Immature natural killer cell (primary cell): ENCODE measurements around the gene GJB6. TPM values are rescaled to one million over a fixed set of nuclear protein-coding genes. Genes with fewer than 3 reads are reported as not detected.

ENCODE experiments used
- DNase-seq, 3 donors: peaks; one replicate each; pipeline ENCODE4 v3.0.0; 2022; ENCODE audit warnings: mixed read lengths in 1 of 3
- H3K27ac Mint-ChIP-seq, 6 donors: one replicate each; pipeline ENCODE4 v1.8.0; 2020; ENCODE audit warnings: mixed read lengths in 6 of 6, mild to moderate bottlenecking in 5 of 6, inconsistent platforms in 4 of 6, moderate library complexity in 3 of 6
- H3K27me3 Mint-ChIP-seq, 3 donors: one replicate each; pipeline ENCODE4 v1.8.0; 2020 to 2021; ENCODE audit warnings: low read depth in 3 of 3, mild to moderate bottlenecking in 3 of 3, mixed read lengths in 3 of 3, moderate library complexity in 3 of 3, inconsistent platforms in 1 of 3
- H3K36me3 Mint-ChIP-seq, 3 donors: one replicate each; pipeline ENCODE4 v1.8.0; 2020; ENCODE audit warnings: mixed read lengths in 3 of 3, inconsistent platforms in 2 of 3, mild to moderate bottlenecking in 2 of 3
- H3K4me1 Mint-ChIP-seq, 2 donors: one replicate each; pipeline ENCODE4 v1.8.0; 2020; ENCODE audit warnings: inconsistent platforms in 2 of 2, mild to moderate bottlenecking in 2 of 2, mixed read lengths in 2 of 2, moderate library complexity in 1 of 2
- H3K4me3 Mint-ChIP-seq, 5 donors: one replicate each; pipeline ENCODE4 v1.8.0; 2020; ENCODE audit warnings: mild to moderate bottlenecking in 5 of 5, mixed read lengths in 5 of 5, inconsistent platforms in 3 of 5, moderate library complexity in 3 of 5
- H3K9me3 Mint-ChIP-seq, 6 donors: one replicate each; pipeline ENCODE4 v1.8.0; 2020; ENCODE audit warnings: mild to moderate bottlenecking in 6 of 6, mixed read lengths in 6 of 6, inconsistent platforms in 4 of 6, moderate library complexity in 3 of 6
- polyA plus RNA-seq, 3 donors: library from polyadenylated mRNA; unstranded; fragments of 300-500 nt; fragmentation: Illumina TruSeq; gene quantifications; one replicate each; pipeline ENCODE4 v1.2.3, GENCODE V29; 2021

GJB6 gene
- polyA plus RNA-seq, 3 donors from 2014 or later, result not detected

- no peak overlapping the region for H3K4me3 Mint-ChIP-seq
- no peak for DNase-seq
- no peaks in the 10 kb centered on the region for H3K9me3 Mint-ChIP-seq
- no peaks in the 10 kb centered on the region for H3K4me1 Mint-ChIP-seq
- peaks cover 1 to 10% (median 1%) of the 10 kb centered on the region in 3 donors for H3K27me3 Mint-ChIP-seq
- no peaks in the 10 kb centered on the region for H3K36me3 Mint-ChIP-seq
- no peak overlapping the region for H3K27ac Mint-ChIP-seq
Measured at GRCh38 chr13:20206698-20207235, 25.4 kb downstream of the GJB6 start.

DNA sequence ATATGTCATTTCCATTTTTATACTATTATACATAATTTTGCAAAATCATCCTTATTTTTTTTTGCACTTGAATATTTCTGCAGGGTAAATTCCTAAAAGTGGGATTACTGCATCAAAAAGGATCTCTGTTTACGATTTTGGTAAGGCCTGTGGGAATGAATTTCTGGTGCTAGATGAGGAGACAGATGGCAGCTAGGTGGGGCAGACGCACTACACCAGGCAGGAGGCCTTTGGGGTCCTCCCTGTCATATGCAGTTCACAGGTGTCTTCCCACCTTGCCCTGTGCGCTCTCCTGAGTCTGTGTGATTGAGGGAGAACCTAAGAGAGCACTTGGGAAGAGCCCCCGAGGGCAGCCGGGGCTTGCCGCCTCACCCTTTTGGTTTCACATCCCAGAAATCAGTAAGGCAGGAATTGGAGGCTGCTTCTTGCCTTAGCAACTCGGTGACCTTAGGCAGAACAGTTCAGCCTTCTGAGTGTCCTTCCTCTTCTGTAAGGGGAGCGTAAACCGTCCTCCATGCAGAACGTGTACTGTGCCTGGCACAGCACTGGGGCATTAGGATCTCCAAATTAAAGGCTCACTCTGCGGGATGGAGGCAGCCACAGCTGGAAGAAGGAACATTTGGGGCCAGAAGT is 25.9 kb downstream of the GJB6 start:
- H3K4me3 Mint-ChIP-seq, result no peak overlapping the region

GRCh38 chr13:20198781-20199180 is 33.3 kb downstream of the GJB6 start:
- H3K27me3 Mint-ChIP-seq, result peaks cover 15 to 29% (median 25%) of the 10 kb centered on the region in 3 donors
- no peaks in the 10 kb centered on the region for H3K36me3 Mint-ChIP-seq
- no peak overlapping the region for H3K4me3 Mint-ChIP-seq
- DNase-seq, result no peak
- H3K4me1 Mint-ChIP-seq, result peaks cover 5 to 7% of the 10 kb centered on the region in 2 donors
- no peak overlapping the region for H3K27ac Mint-ChIP-seq
- peaks cover 0 to 2% (median 0%) of the 10 kb centered on the region in 6 donors for H3K9me3 Mint-ChIP-seq

More for the DNA sequence above, 25.9 kb downstream of the GJB6 start:
- H3K36me3 Mint-ChIP-seq, result no peaks in the 10 kb centered on the region
- H3K9me3 Mint-ChIP-seq, result no peaks in the 10 kb centered on the region
- no peak overlapping the region for H3K27ac Mint-ChIP-seq
- peaks cover 1 to 10% (median 1%) of the 10 kb centered on the region in 3 donors for H3K27me3 Mint-ChIP-seq
- no peak for DNase-seq
- no peaks in the 10 kb centered on the region for H3K4me1 Mint-ChIP-seq

DNA sequence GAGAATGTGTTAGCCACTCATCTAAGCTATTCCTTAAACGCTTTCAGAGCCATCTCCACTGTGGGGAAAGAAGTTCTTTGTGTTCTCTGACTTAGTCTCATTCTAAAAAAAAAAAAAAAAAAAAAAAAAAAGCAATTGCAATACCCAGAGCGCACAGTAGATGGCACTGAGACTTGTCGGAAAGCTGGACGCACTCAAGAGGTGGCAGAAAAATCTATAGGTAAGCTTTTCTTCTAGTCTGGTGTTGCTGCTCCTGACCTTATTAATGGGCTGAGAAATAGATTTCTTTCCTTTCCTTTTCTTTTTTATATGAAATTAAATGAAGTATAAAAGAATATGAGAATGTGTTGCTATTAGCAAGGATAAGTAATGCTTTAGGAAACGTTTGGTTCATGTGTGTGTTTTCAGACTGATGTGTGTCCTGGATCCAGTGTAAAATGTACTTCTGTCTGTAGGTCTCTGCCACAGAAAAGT is 34.7 kb downstream of the GJB6 start:
- Mint-ChIP-seq H3K9me3 (peaks cover 0 to 2% (median 0%) of the 10 kb centered on the region in 6 donors), H3K27ac (no peak overlapping the region), H3K4me1 (peaks cover 10 to 13% of the 10 kb centered on the region in 2 donors), H3K27me3 (peaks cover 17 to 32% (median 25%) of the 10 kb centered on the region in 3 donors), H3K4me3 (no peak overlapping the region), H3K36me3 (no peaks in the 10 kb centered on the region)
- peak in 2 of 3 donors; percentile 26 to 30 for DNase-seq

GRCh38 chr13:20195801-20196200 is 36.3 kb downstream of the GJB6 start:
- Mint-ChIP-seq H3K4me3 (no peak overlapping the region), H3K27ac (no peak overlapping the region), H3K9me3 (peaks cover 0 to 2% (median 0%) of the 10 kb centered on the region in 6 donors), H3K4me1 (peaks cover 14 to 19% of the 10 kb centered on the region in 2 donors), H3K36me3 (no peaks in the 10 kb centered on the region), H3K27me3 (peaks cover 17 to 38% (median 33%) of the 10 kb centered on the region in 3 donors)
- no peak for DNase-seq

GRCh38 chr13:20193907-20194631 is 38.0 kb downstream of the GJB6 start:
- no peaks in the 10 kb centered on the region for H3K36me3 Mint-ChIP-seq
- peaks cover 16 to 19% of the 10 kb centered on the region in 2 donors for H3K4me1 Mint-ChIP-seq
- H3K27ac Mint-ChIP-seq, result no peak overlapping the region
- peaks cover 17 to 34% (median 32%) of the 10 kb centered on the region in 3 donors for H3K27me3 Mint-ChIP-seq
- peak overlapping the region; percentile 8 to 63 (median 52) for H3K4me3 Mint-ChIP-seq
- H3K9me3 Mint-ChIP-seq, result peaks cover 0 to 2% (median 0%) of the 10 kb centered on the region in 6 donors
- no peak for DNase-seq

- H3K27ac Mint-ChIP-seq, result no peak overlapping the region
- peaks cover 0 to 2% (median 0%) of the 10 kb centered on the region in 6 donors for H3K9me3 Mint-ChIP-seq
- DNase-seq, result no peak
- peaks cover 16 to 19% of the 10 kb centered on the region in 2 donors for H3K4me1 Mint-ChIP-seq
- no peaks in the 10 kb centered on the region for H3K36me3 Mint-ChIP-seq
- H3K27me3 Mint-ChIP-seq, result peaks cover 17 to 34% (median 34%) of the 10 kb centered on the region in 3 donors
- H3K4me3 Mint-ChIP-seq, result peak overlapping the region in 4 of 5 donors; percentile 42 to 63 (median 60)
Measured at GRCh38 chr13:20193162-20193906, 38.8 kb downstream of the GJB6 start.

DNA sequence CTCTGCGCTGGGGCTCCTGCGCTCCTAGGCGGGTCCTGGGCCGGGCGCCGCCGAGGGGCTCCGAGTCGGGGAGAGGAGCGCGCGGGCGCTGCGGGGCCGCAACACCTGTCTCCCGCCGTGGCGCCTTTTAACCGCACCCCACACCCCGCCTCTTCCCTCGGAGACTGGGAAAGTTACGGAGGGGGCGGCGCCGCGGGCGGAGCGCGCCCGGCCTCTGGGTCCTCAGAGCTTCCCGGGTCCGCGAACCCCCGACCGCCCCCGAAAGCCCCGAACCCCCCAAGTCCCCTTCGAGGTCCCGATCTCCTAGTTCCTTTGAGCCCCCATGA is 39.3 kb downstream of the GJB6 start, which contains the start of gene GJB2:
GJB2 (minus strand) TSS at position 103 of the 326 bp plus-strand sequence. CDS start 3,357 bp downstream, outside the sequence.
- Mint-ChIP-seq H3K27me3 (peaks cover 17 to 34% (median 34%) of the 10 kb centered on the region in 3 donors), H3K4me3 (peak within 1 kb of the TSS; percentile 24 to 63 (median 61)), H3K4me1 (peaks cover 16 to 19% of the 10 kb centered on the region in 2 donors), H3K27ac (no peak within 1 kb of the TSS), H3K9me3 (peaks cover 0 to 2% (median 0%) of the 10 kb centered on the region in 6 donors), H3K36me3 (no peaks in the 10 kb centered on the region)
- no peak for DNase-seq

GRCh38 chr13:20192158-20192835 is 39.8 kb downstream of the GJB6 start:
- Mint-ChIP-seq H3K27me3 (peaks cover 17 to 34% (median 34%) of the 10 kb centered on the region in 3 donors), H3K9me3 (peaks cover 0 to 2% (median 0%) of the 10 kb centered on the region in 6 donors), H3K4me1 (peaks cover 16 to 19% of the 10 kb centered on the region in 2 donors), H3K4me3 (peak overlapping the region; percentile 24 to 61 (median 51)), H3K27ac (no peak overlapping the region), H3K36me3 (no peaks in the 10 kb centered on the region)
- DNase-seq, result no peak

GRCh38 chr13:20191311-20192157 is 40.6 kb downstream of the GJB6 start:
- no peak for DNase-seq

GRCh38 chr13:20190481-20191310 is 41.4 kb downstream of the GJB6 start:
- H3K9me3 Mint-ChIP-seq, result peaks cover 0 to 2% (median 0%) of the 10 kb centered on the region in 6 donors
- H3K4me1 Mint-ChIP-seq, result peaks cover 16 to 19% of the 10 kb centered on the region in 2 donors
- H3K4me3 Mint-ChIP-seq, result peak overlapping the region in 2 of 5 donors; percentile 21 to 25

More at GRCh38 chr13:20191311-20192157, 40.6 kb downstream of the GJB6 start:
- H3K4me3 Mint-ChIP-seq, result peak overlapping the region; percentile 24 to 61 (median 51)
- no peaks in the 10 kb centered on the region for H3K36me3 Mint-ChIP-seq
- no peak overlapping the region for H3K27ac Mint-ChIP-seq
- peaks cover 16 to 19% of the 10 kb centered on the region in 2 donors for H3K4me1 Mint-ChIP-seq
- peaks cover 14 to 31% (median 31%) of the 10 kb centered on the region in 3 donors for H3K27me3 Mint-ChIP-seq
- peaks cover 0 to 2% (median 0%) of the 10 kb centered on the region in 6 donors for H3K9me3 Mint-ChIP-seq

More at GRCh38 chr13:20190481-20191310, 41.4 kb downstream of the GJB6 start:
- H3K27ac Mint-ChIP-seq, result no peak overlapping the region
- no peaks in the 10 kb centered on the region for H3K36me3 Mint-ChIP-seq
- peaks cover 11 to 29% (median 28%) of the 10 kb centered on the region in 3 donors for H3K27me3 Mint-ChIP-seq
- DNase-seq, result no peak
